Stomach (tissue), 9 donors: ENCODE results near the gene MYO10. TPM values are rescaled to one million over a fixed set of nuclear protein-coding genes. Genes with fewer than 3 reads are reported as not detected.

Experiments
- DNase-seq, 2 donors: peaks; one replicate each; pipeline versions ENCODE4 v3.0.0 to v3.0.0-alpha.2; 2013 to 2019
- H3K27ac ChIP-seq, 5 donors: fragments of 200-600 bp in 4 of 5; sonication (generic) in 4 of 5; one replicate each; pipeline ENCODE4 v1.5.1; 2013 to 2019; ENCODE audit warnings: mild to moderate bottlenecking in 1 of 5, moderate library complexity in 1 of 5
- H3K27me3 ChIP-seq, 3 donors: fragments of 200-600 bp; sonication (generic); one replicate each; pipeline ENCODE4 v1.5.1; 2017 to 2019; ENCODE audit warnings: mixed run types in 1 of 3
- H3K36me3 ChIP-seq, 4 donors: fragments of 200-600 bp; sonication (generic); 1 replicate in 3 of 4; 2 replicates in 1 of 4; pipeline ENCODE4 v1.5.1; 2016 to 2019
- H3K4me1 ChIP-seq, 4 donors: fragments of 200-600 bp; sonication (generic); one replicate each; pipeline ENCODE4 v1.5.1; 2016 to 2019
- H3K4me3 ChIP-seq, 4 donors: fragments of 200-600 bp; sonication (generic) in 3 of 4; one replicate each; pipeline ENCODE4 v1.5.1; 2016 to 2019; ENCODE audit warnings: mild to moderate bottlenecking in 1 of 4
- H3K9me3 ChIP-seq, 4 donors: fragments of 200-600 bp; sonication (generic); one replicate each; pipeline ENCODE4 v1.5.1; 2016 to 2019
- EP300 ChIP-seq: sonication (generic); formaldehyde crosslinking; IDR thresholded peaks from one replicate; pipeline ENCODE4 v1.6.1; 2017; ENCODE audit warnings: antibody characterized with exemption
- POLR2A ChIP-seq, 4 donors: fragments of 450-650 bp; IDR thresholded peaks; one replicate each; pipeline ENCODE4 v1.6.1; 2016; ENCODE audit warnings: antibody characterized with exemption in 4 of 4, control low read depth in 2 of 4, mild to moderate bottlenecking in 1 of 4, moderate library complexity in 1 of 4
- POLR2AphosphoS5 ChIP-seq, 3 donors: sonication (generic); formaldehyde crosslinking; IDR thresholded peaks; one replicate each; pipeline ENCODE4 v1.6.1; 2016; ENCODE audit warnings: antibody characterized with exemption in 3 of 3
- WGBS, 5 donors: extraction: QIAGEN DNeasy Blood & Tissue Kit in 3 of 5; methylation state at CpG; one replicate each; pipeline versions ENCODE4 v1.1.5 to v1.1.7; 2013 to 2018; 5-methylcytosine and 5-hydroxymethylcytosine counted together
- intact Hi-C: fragments of 100-400 bp; cut with DNase I; formaldehyde crosslinking; loops from one replicate; pipeline ENCODE4 v1.15.1; 2023; ENCODE audit warnings: low total_unique reads
- polyA plus RNA-seq, 3 donors: library from polyadenylated mRNA; stranded (reverse); fragments of 200-250 nt; gene quantifications; one replicate each; pipeline ENCODE4 v1.2.3, GENCODE V29; 2013
- total RNA-seq, 5 donors: library from RNA; depleted of rRNA; stranded (reverse); fragments of >200 nt; gene quantifications; one replicate each; pipeline versions ENCODE4 v1.1.0 to v1.2.3, GENCODE V29; 2014 to 2016
- TF ChIP-seq, protein P1 (sequence below), 7 experiments: fragments of 450-650 bp in 4 of 7; fragments of 200-600 bp in 3 of 7; sonication (generic) in 3 of 7; IDR thresholded peaks; one replicate each; pipeline ENCODE4 v1.5.1; 2016 to 2019; ENCODE audit warnings: antibody characterized with exemption in 7 of 7, control low read depth in 2 of 7, mild to moderate bottlenecking in 1 of 7
- donor health status: healthy with polysubstance abuse.
- donor health status: Bipolar disorder and iron deficiency.
- donor health status: healthy.

The MYO10 gene
- total and polyA plus RNA-seq, 8 donors: 6.8 to 233 (median 76.5) TPM

DNA sequence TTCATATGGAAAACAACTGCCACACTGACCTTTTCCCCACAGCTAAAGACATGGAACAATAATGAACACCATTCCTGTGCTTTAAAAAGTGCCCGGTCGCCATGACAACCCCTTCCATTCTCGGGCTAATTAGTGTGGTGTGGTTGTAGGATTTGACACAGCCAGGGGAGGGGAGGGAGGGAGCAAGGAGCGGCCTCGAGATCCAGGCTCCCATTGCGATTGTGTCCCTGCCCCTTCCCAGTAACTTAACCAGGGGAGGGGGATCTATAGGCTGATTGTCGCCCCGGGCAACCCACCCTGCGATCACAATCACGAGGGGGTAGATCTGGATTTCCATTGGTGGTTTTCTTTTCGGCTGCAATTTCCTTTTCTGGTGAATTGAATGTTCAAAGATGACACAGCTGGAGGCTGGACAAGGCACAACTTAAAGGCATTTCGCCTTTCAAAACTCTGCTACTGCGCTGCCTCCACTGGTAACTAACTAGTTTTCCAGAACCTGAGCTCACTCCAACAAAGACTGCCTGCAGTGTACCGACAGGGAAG, 222.6 kb downstream of the MYO10 start:
- 47 to 63% (median 59%) methylated on average over 14 of the region's 14 CpGs for WGBS, 5 donors
- peak in 1 of 2 donors; percentile 77 for DNase-seq
- intact Hi-C loops: no loop called here
- no peaks in the 10 kb centered on the region for H3K9me3 ChIP-seq
- H3K27me3 ChIP-seq: no peaks in the 10 kb centered on the region
- peak overlapping the region; percentile 9 to 23 (median 20) for H3K4me3 ChIP-seq
- TF ChIP-seq EP300 (no peak), POLR2AphosphoS5 (IDR thresholded peaks at IDR 0.05) (no peak)
- TF ChIP-seq, protein P1, sequence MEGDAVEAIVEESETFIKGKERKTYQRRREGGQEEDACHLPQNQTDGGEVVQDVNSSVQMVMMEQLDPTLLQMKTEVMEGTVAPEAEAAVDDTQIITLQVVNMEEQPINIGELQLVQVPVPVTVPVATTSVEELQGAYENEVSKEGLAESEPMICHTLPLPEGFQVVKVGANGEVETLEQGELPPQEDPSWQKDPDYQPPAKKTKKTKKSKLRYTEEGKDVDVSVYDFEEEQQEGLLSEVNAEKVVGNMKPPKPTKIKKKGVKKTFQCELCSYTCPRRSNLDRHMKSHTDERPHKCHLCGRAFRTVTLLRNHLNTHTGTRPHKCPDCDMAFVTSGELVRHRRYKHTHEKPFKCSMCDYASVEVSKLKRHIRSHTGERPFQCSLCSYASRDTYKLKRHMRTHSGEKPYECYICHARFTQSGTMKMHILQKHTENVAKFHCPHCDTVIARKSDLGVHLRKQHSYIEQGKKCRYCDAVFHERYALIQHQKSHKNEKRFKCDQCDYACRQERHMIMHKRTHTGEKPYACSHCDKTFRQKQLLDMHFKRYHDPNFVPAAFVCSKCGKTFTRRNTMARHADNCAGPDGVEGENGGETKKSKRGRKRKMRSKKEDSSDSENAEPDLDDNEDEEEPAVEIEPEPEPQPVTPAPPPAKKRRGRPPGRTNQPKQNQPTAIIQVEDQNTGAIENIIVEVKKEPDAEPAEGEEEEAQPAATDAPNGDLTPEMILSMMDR (IDR thresholded peaks at IDR 0.05): no peak
- H3K27ac ChIP-seq: peak overlapping the region in 3 of 5 donors; percentile 1 to 55 (median 36)
- H3K4me1 ChIP-seq: peaks cover 0 to 30% (median 23%) of the 10 kb centered on the region in 4 donors
- peaks cover 14 to 28% (median 26%) of the 10 kb centered on the region in 4 donors for H3K36me3 ChIP-seq

- H3K27me3 ChIP-seq: no peaks in the 10 kb centered on the region
- H3K4me3 ChIP-seq: no peak overlapping the region
- WGBS, 5 donors: 26 to 47% (median 35%) methylated on average over 2 of the region's 2 CpGs
- no peaks in the 10 kb centered on the region for H3K9me3 ChIP-seq
- peaks cover 14 to 36% (median 35%) of the 10 kb centered on the region in 4 donors for H3K36me3 ChIP-seq
- peaks cover 0 to 37% (median 26%) of the 10 kb centered on the region in 4 donors for H3K4me1 ChIP-seq
- peak overlapping the region in 1 of 5 donors; percentile 55 for H3K27ac ChIP-seq
- no peak for TF ChIP-seq POLR2AphosphoS5 (IDR thresholded peaks at IDR 0.05)
- TF ChIP-seq EP300: no peak
- TF ChIP-seq, protein P1 (IDR thresholded peaks at IDR 0.05): no peak
- TF ChIP-seq POLR2A (IDR thresholded peaks at IDR 0.05): no peak
- intact Hi-C loops: no loop called here
- DNase-seq: no peak
Observed at GRCh38 chr5:16712620-16713019, 223.5 kb downstream of the MYO10 start.

DNA sequence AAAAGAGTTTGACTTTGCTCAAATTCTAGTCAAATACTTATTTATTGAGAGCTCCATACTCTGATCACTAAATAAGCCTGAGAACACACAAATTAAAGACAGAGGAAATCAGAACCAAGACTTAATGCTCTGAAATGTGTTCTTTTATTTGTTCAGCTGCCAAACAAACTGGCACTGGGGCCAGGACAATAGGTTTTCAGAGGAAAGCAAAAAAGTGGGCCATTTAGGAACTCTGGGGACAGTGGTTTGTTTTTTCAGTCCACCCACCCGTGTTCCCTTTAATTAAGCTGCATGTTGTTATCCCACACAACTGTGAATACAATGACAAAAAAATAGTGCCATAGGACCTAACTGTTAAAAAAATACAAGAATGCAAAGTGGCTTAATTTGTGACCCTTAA, 223.9 kb downstream of the MYO10 start:
- TF ChIP-seq POLR2AphosphoS5 (IDR thresholded peaks at IDR 0.05): no peak
- no peak overlapping the region for H3K27ac ChIP-seq
- 20 to 48% (median 41%) methylated on average over 1 of the region's 1 CpG for WGBS, 5 donors
- no peaks in the 10 kb centered on the region for H3K27me3 ChIP-seq
- peaks cover 0 to 38% (median 26%) of the 10 kb centered on the region in 4 donors for H3K4me1 ChIP-seq
- peaks cover 14 to 41% (median 39%) of the 10 kb centered on the region in 4 donors for H3K36me3 ChIP-seq
- intact Hi-C loops: no loop called here
- H3K4me3 ChIP-seq: no peak overlapping the region
- no peak for DNase-seq
- no peaks in the 10 kb centered on the region for H3K9me3 ChIP-seq

GRCh38 chr5:16709691-16710433, 226.2 kb downstream of the MYO10 start:
- peaks cover 14 to 59% (median 54%) of the 10 kb centered on the region in 4 donors for H3K36me3 ChIP-seq
- no peaks in the 10 kb centered on the region for H3K9me3 ChIP-seq
- peaks cover 0 to 36% (median 26%) of the 10 kb centered on the region in 4 donors for H3K4me1 ChIP-seq
- no peak for DNase-seq
- H3K27ac ChIP-seq: no peak overlapping the region
- intact Hi-C loops: no loop called here
- TF ChIP-seq POLR2AphosphoS5 (IDR thresholded peaks at IDR 0.05): no peak
- no peak for TF ChIP-seq POLR2A (IDR thresholded peaks at IDR 0.05)
- TF ChIP-seq EP300: no peak
- TF ChIP-seq, protein P1 (IDR thresholded peaks at IDR 0.05): no peak
- no peaks in the 10 kb centered on the region for H3K27me3 ChIP-seq
- WGBS, 5 donors: 74 to 82% (median 80%) methylated on average over 8 of the region's 8 CpGs
- H3K4me3 ChIP-seq: no peak overlapping the region

DNA sequence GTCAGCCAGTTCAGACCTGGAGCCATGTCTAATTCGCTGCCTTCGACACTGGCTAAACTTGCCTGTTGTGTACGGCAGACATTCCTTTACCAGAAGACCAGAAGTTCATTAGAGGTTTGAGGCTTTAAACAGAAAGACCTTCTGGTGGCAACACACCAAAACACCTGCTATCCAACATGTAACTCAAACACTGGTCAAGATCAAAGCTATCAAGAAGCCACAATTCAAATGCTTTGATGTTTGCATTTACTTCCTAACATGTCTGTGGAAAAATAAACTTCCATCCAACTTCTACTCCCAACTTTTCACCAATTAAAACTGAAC, 228.3 kb downstream of the MYO10 start:
- Histone ChIP-seq H3K27ac (peak overlapping the region in 1 of 5 donors; percentile 39), H3K4me1 (peaks cover 0 to 22% (median 11%) of the 10 kb centered on the region in 4 donors), H3K36me3 (peaks cover 20 to 76% (median 74%) of the 10 kb centered on the region in 4 donors), H3K9me3 (no peaks in the 10 kb centered on the region), H3K27me3 (no peaks in the 10 kb centered on the region), H3K4me3 (no peak overlapping the region)
- WGBS, 5 donors: 34 to 71% (median 48%) methylated on average over 3 of the region's 3 CpGs
- TF ChIP-seq, protein P1 (IDR thresholded peaks at IDR 0.05): no peak
- TF ChIP-seq EP300: no peak
- TF ChIP-seq POLR2A (IDR thresholded peaks at IDR 0.05): no peak
- TF ChIP-seq POLR2AphosphoS5 (IDR thresholded peaks at IDR 0.05): no peak
- intact Hi-C loops: no loop called here
- DNase-seq: peak in 1 of 2 donors; percentile 43
